ENCODE data around the gene SEMA4D.
A peak's percentile ranks its signal among the peaks of the same experiment; 100 is the strongest.
"Not testable (repeated sequence)": the region's sequence is repeated elsewhere in the genome, so short reads cannot be mapped to it uniquely, and the experiment has no call there.

SEMA4D gene

GRCh38 chr9:89378541-89378940, 119.4 kb downstream of the SEMA4D start:
- DNase-seq (ENCODE audit: extremely low read depth in 1 of 2, low read depth in 1 of 2), result no peak

GRCh38 chr9:89377411-89377810, 120.5 kb downstream of the SEMA4D start:
- DNase-seq (ENCODE audit: extremely low read depth in 1 of 2, low read depth in 1 of 2), result no peak

GRCh38 chr9:89376741-89377351, 121.1 kb downstream of the SEMA4D start:
- DNase-seq (ENCODE audit: extremely low read depth in 1 of 2, low read depth in 1 of 2), result no peak

GRCh38 chr9:89376286-89376685, 121.6 kb downstream of the SEMA4D start:
- no peak for DNase-seq (ENCODE audit: extremely low read depth in 1 of 2, low read depth in 1 of 2)

GRCh38 chr9:89375191-89375760, 122.6 kb downstream of the SEMA4D start:
- DNase-seq (ENCODE audit: extremely low read depth in 1 of 2, low read depth in 1 of 2), result no peak

- DNase-seq (ENCODE audit: extremely low read depth in 1 of 2, low read depth in 1 of 2), result no peak
Observed at GRCh38 chr9:89374176-89374575, 123.7 kb downstream of the SEMA4D start.

GRCh38 chr9:89372979-89373378, 124.9 kb downstream of the SEMA4D start:
- DNase-seq (ENCODE audit: extremely low read depth in 1 of 2, low read depth in 1 of 2), result no peak

GRCh38 chr9:89372230-89372816, 125.6 kb downstream of the SEMA4D start:
- DNase-seq (ENCODE audit: extremely low read depth in 1 of 2, low read depth in 1 of 2), result no peak

- not testable (repeated sequence) for DNase-seq (ENCODE audit: extremely low read depth in 1 of 2, low read depth in 1 of 2)
Observed at GRCh38 chr9:89371791-89372190, 126.1 kb downstream of the SEMA4D start.

- no peak for DNase-seq (ENCODE audit: extremely low read depth in 1 of 2, low read depth in 1 of 2)
Observed at GRCh38 chr9:89370593-89370992, 127.3 kb downstream of the SEMA4D start.

GRCh38 chr9:89368978-89369377, 128.9 kb downstream of the SEMA4D start:
- DNase-seq (ENCODE audit: extremely low read depth in 1 of 2, low read depth in 1 of 2), result no peak

GRCh38 chr9:89368550-89368949, 129.4 kb downstream of the SEMA4D start:
- DNase-seq (ENCODE audit: extremely low read depth in 1 of 2, low read depth in 1 of 2), result no peak

- DNase-seq (ENCODE audit: extremely low read depth in 1 of 2, low read depth in 1 of 2), result no peak
Observed at GRCh38 chr9:89367726-89368437, 130.0 kb downstream of the SEMA4D start.

- DNase-seq (ENCODE audit: extremely low read depth in 1 of 2, low read depth in 1 of 2), result no peak
Observed at GRCh38 chr9:89367281-89367680, 130.6 kb downstream of the SEMA4D start.

GRCh38 chr9:89366711-89367110, 131.2 kb downstream of the SEMA4D start:
- peak in 1 of 2 donors; percentile 50 for DNase-seq (ENCODE audit: extremely low read depth in 1 of 2, low read depth in 1 of 2)

GRCh38 chr9:89365532-89365912, 132.4 kb downstream of the SEMA4D start:
- no peak for DNase-seq (ENCODE audit: extremely low read depth in 1 of 2, low read depth in 1 of 2)

- no peak for DNase-seq (ENCODE audit: extremely low read depth in 1 of 2, low read depth in 1 of 2)
Observed at GRCh38 chr9:89364666-89365531, 133.0 kb downstream of the SEMA4D start.

GRCh38 chr9:89363921-89364665, 133.8 kb downstream of the SEMA4D start:
- DNase-seq (ENCODE audit: extremely low read depth in 1 of 2, low read depth in 1 of 2), result no peak

- no peak for DNase-seq (ENCODE audit: extremely low read depth in 1 of 2, low read depth in 1 of 2)
Observed at GRCh38 chr9:89363311-89363670, 134.6 kb downstream of the SEMA4D start.

- DNase-seq (ENCODE audit: extremely low read depth in 1 of 2, low read depth in 1 of 2), result no peak
Observed at GRCh38 chr9:89362647-89363310, 135.1 kb downstream of the SEMA4D start.

All from stimulated activated CD8-positive, alpha-beta memory T cell treated with anti-CD3 and anti-CD28 coated beads, Interleukin-7, amount 100 ng/mL, for 48 hours (primary cell).